Endothelial cell (in vitro differentiated cells): ENCODE data around the gene RAB9B. TPM values are rescaled to one million over a fixed set of nuclear protein-coding genes. Genes with fewer than 3 reads are reported as not detected.

Experiments
- DNase-seq: peaks from one replicate; pipeline ENCODE4 v3.0.0; 2021; ENCODE audit warnings: low spot score
- H3K27ac Mint-ChIP-seq: one replicate; pipeline ENCODE4 v1.8.0; 2021; ENCODE audit warnings: mixed read lengths, inconsistent platforms; ENCODE audit not compliant: unreplicated experiment
- H3K27me3 Mint-ChIP-seq: one replicate; pipeline ENCODE4 v1.8.0; 2021; ENCODE audit warnings: mild to moderate bottlenecking, moderate library complexity, mixed read lengths, inconsistent platforms; ENCODE audit not compliant: unreplicated experiment
- H3K36me3 Mint-ChIP-seq: one replicate; pipeline ENCODE4 v1.8.0; 2021; ENCODE audit warnings: mild to moderate bottlenecking, low read depth, mixed read lengths, inconsistent platforms; ENCODE audit not compliant: unreplicated experiment
- H3K4me1 Mint-ChIP-seq: one replicate; pipeline ENCODE4 v1.8.0; 2021; ENCODE audit warnings: mild to moderate bottlenecking, mixed read lengths, inconsistent platforms; ENCODE audit not compliant: unreplicated experiment
- H3K4me3 Mint-ChIP-seq: one replicate; pipeline ENCODE4 v1.8.0; 2021; ENCODE audit warnings: mild to moderate bottlenecking, mixed read lengths, inconsistent platforms; ENCODE audit not compliant: unreplicated experiment
- H3K9me3 Mint-ChIP-seq: one replicate; pipeline ENCODE4 v1.8.0; 2021; ENCODE audit warnings: mixed read lengths, inconsistent platforms; ENCODE audit not compliant: unreplicated experiment
- CTCF ChIP-seq: fragments of 200-600 bp; sonication (generic); IDR thresholded peaks from one replicate; pipeline ENCODE4 v1.5.0; 2021; ENCODE audit warnings: antibody characterized with exemption; ENCODE audit not compliant: unreplicated experiment
- total RNA-seq: library from RNA; stranded (reverse); fragmentation: NEBNext Ultra II Directional; extraction: Animal tissue kit (Norgen Biotek cat#: 25700); gene quantifications from one replicate; pipeline ENCODE4 v1.2.1, GENCODE V29; 2021; ENCODE audit not compliant: unreplicated experiment

RAB9B gene
- total RNA-seq, 1 donor from 2014 or later, result 2.3 TPM

GRCh38 chrX:103864886-103865534, 33.0 kb upstream of the RAB9B start:
- Mint-ChIP-seq H3K4me1 (no peaks in the 10 kb centered on the region), H3K27me3 (no peaks in the 10 kb centered on the region), H3K4me3 (no peak overlapping the region), H3K27ac (no peak overlapping the region), H3K9me3 (no peaks in the 10 kb centered on the region), H3K36me3 (peaks cover 3% of the 10 kb centered on the region)
- no peak for DNase-seq
- no peak for TF ChIP-seq CTCF

GRCh38 chrX:103864149-103864548, 32.1 kb upstream of the RAB9B start:
- no peak overlapping the region for H3K27ac Mint-ChIP-seq

GRCh38 chrX:103861200-103861599, 29.1 kb upstream of the RAB9B start:
- Mint-ChIP-seq H3K27me3 (no peaks in the 10 kb centered on the region), H3K9me3 (no peaks in the 10 kb centered on the region), H3K4me3 (no peak overlapping the region), H3K4me1 (no peaks in the 10 kb centered on the region), H3K27ac (no peak overlapping the region), H3K36me3 (no peaks in the 10 kb centered on the region)
- TF ChIP-seq CTCF, result no peak
- DNase-seq, result no peak

More at GRCh38 chrX:103864149-103864548, 32.1 kb upstream of the RAB9B start:
- Mint-ChIP-seq H3K27me3 (no peaks in the 10 kb centered on the region), H3K4me1 (no peaks in the 10 kb centered on the region), H3K4me3 (no peak overlapping the region), H3K36me3 (peaks cover 3% of the 10 kb centered on the region), H3K9me3 (no peaks in the 10 kb centered on the region)
- no peak for DNase-seq
- TF ChIP-seq CTCF, result no peak

- DNase-seq, result no peak
- Mint-ChIP-seq H3K27me3 (no peaks in the 10 kb centered on the region), H3K9me3 (no peaks in the 10 kb centered on the region), H3K4me1 (no peaks in the 10 kb centered on the region), H3K4me3 (no peak overlapping the region), H3K27ac (no peak overlapping the region), H3K36me3 (no peaks in the 10 kb centered on the region)
- no peak for TF ChIP-seq CTCF
These were observed 17.5 kb upstream of the RAB9B start for GRCh38 chrX:103849558-103849957.

DNA sequence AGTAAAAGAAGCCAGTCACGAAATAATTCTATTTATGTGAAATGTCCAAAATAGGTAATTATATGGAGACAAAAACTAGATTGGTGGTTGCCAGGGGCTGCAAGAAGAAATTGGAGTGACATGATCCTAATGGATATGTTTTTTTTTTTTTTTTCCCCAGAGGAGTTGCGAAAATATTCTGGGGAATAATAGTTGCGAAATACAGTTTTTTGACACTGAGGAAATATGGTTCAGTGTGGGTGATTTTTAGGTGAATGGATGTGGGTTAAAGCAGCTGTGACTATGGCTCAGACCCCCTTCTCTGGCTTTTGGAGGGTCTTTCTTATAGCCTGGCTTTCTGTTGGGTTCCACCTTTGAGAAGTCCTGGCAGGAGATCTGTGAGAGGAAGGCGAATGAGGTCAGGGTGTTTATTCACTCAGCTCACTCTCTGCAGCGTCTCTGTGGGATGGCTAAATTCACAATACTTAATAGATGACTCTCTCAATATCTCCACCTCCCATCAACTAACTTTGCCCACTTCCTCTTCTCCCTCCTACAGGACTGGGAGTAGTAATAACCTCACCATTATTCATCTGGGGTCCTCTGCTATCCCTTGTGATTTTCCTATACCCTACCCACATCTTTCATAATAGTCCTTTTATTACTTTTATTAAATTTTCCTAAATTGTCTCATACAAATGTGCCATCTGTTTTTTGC, 15.3 kb upstream of the RAB9B start:
- H3K36me3 Mint-ChIP-seq, result no peaks in the 10 kb centered on the region

More for the DNA sequence above, 15.3 kb upstream of the RAB9B start:
- DNase-seq, result no peak
- Mint-ChIP-seq H3K27me3 (no peaks in the 10 kb centered on the region), H3K4me3 (no peak overlapping the region), H3K4me1 (no peaks in the 10 kb centered on the region), H3K9me3 (no peaks in the 10 kb centered on the region), H3K27ac (no peak overlapping the region)
- no peak for TF ChIP-seq CTCF
